Spleen (tissue), 11 donors: Measurements from ENCODE around the gene LCORL. TPM values are rescaled to one million over a fixed set of nuclear protein-coding genes. Genes with fewer than 3 reads are reported as not detected.

Source experiments
- DNase-seq: peaks from one replicate; pipeline ENCODE4 v3.0.0-alpha.2; 2020
- H3K27ac ChIP-seq, 8 donors: fragments of 200-600 bp; sonication (generic) in 7 of 8; 1 replicate in 4 of 8; 2 replicates in 4 of 8; pipeline versions ENCODE4 v1.5.0 to v1.8.0; 2016 to 2021; ENCODE audit warnings: inconsistent platforms in 4 of 8, mild to moderate bottlenecking in 4 of 8, moderate library complexity in 1 of 8
- H3K27me3 ChIP-seq, 7 donors: fragments of 200-600 bp; sonication (generic) in 6 of 7; replicated peaks in 1 of 7; 1 replicate in 4 of 7; 2 replicates in 3 of 7; pipeline versions ENCODE4 v1.5.0 to v1.8.0; 2016 to 2021; ENCODE audit warnings: inconsistent platforms in 3 of 7, mild to moderate bottlenecking in 1 of 7
- H3K36me3 ChIP-seq, 6 donors: fragments of 200-600 bp; sonication (generic) in 5 of 6; 1 replicate in 4 of 6; 2 replicates in 2 of 6; pipeline versions ENCODE4 v1.5.0 to v1.8.0; 2016 to 2021; ENCODE audit warnings: inconsistent platforms in 2 of 6
- H3K4me1 ChIP-seq, 6 donors: fragments of 200-600 bp; sonication (generic) in 5 of 6; 1 replicate in 3 of 6; 2 replicates in 3 of 6; pipeline versions ENCODE4 v1.5.0 to v1.8.0; 2016 to 2021; ENCODE audit warnings: inconsistent platforms in 3 of 6
- H3K4me3 ChIP-seq, 8 donors: fragments of 200-600 bp; sonication (generic) in 7 of 8; 1 replicate in 4 of 8; 2 replicates in 4 of 8; pipeline versions ENCODE4 v1.5.0 to v1.8.0; 2016 to 2021; ENCODE audit warnings: inconsistent platforms in 4 of 8, mild to moderate bottlenecking in 4 of 8, moderate library complexity in 2 of 8
- H3K9me3 ChIP-seq, 8 donors: fragments of 200-600 bp; sonication (generic) in 7 of 8; 1 replicate in 4 of 8; 2 replicates in 4 of 8; pipeline versions ENCODE4 v1.5.0 to v1.8.0; 2016 to 2021; ENCODE audit warnings: inconsistent platforms in 4 of 8
- POLR2A ChIP-seq, 3 donors: fragments of 450-650 bp; IDR thresholded peaks; one replicate each; pipeline ENCODE4 v1.5.1; 2017; ENCODE audit warnings: antibody characterized with exemption in 3 of 3, mild to moderate bottlenecking in 1 of 3
- POLR2AphosphoS5 ChIP-seq, 3 donors: sonication (generic); formaldehyde crosslinking; IDR thresholded peaks; one replicate each; pipeline ENCODE4 v1.5.1; 2017; ENCODE audit warnings: antibody characterized with exemption in 3 of 3
- WGBS, 5 donors: extraction: QIAGEN DNeasy Blood & Tissue Kit in 3 of 5; methylation state at CpG; one replicate each; pipeline versions ENCODE4 v1.1.5 to v1.1.7; 2013 to 2018; 5-methylcytosine and 5-hydroxymethylcytosine counted together
- intact Hi-C: fragments of 100-400 bp; cut with DNase I; formaldehyde crosslinking; loops from one replicate; pipeline ENCODE4 v1.15.0; 2023; ENCODE audit warnings: low total_unique reads
- polyA plus RNA-seq, 3 donors: library from polyadenylated mRNA; stranded (reverse); fragments of 200-250 nt; gene quantifications; one replicate each; pipeline ENCODE4 v1.2.1, GENCODE V29; 2013
- total RNA-seq, 7 donors: library from RNA; depleted of rRNA in 3 of 7; stranded (reverse); fragments of >200 nt in 3 of 7; fragmentation: NEBNext Ultra II Directional in 4 of 7; extraction: Animal tissue kit (Norgen Biotek cat#: 25700) in 4 of 7; gene quantifications; one replicate each; pipeline versions ENCODE4 v1.1.0 to v1.2.1, GENCODE V29; 2016 to 2021
- TF ChIP-seq, protein P1 (sequence below), 11 experiments: fragments of 200-600 bp in 7 of 11; fragments of 450-650 bp in 4 of 11; sonication (generic) in 4 of 11; IDR thresholded peaks in 8 of 11; conservative IDR thresholded peaks in 3 of 11; 1 replicate in 7 of 11; 2 replicates in 4 of 11; pipeline versions ENCODE4 v1.4.0 to v1.8.0; 2016 to 2021; ENCODE audit warnings: antibody characterized with exemption in 11 of 11, inconsistent platforms in 4 of 11, mild to moderate bottlenecking in 1 of 11
- donor health status: healthy with polysubstance abuse.
- donor health status: DM: no; HTN: no; CAD: no; lungs with moderate emphysema.
- donor health status: DM: no; HTN: no; CAD: no.
- donor health status: Bipolar disorder and iron deficiency.
- donor health status: healthy.
- donor health status: DM: no; HTN: no; CAD: no.
- donor health status: DM: yes; HTN: yes; CAD: no.

Gene LCORL
- total and polyA plus RNA-seq, 10 donors, result 1.8 to 48.7 (median 22.6) TPM

DNA sequence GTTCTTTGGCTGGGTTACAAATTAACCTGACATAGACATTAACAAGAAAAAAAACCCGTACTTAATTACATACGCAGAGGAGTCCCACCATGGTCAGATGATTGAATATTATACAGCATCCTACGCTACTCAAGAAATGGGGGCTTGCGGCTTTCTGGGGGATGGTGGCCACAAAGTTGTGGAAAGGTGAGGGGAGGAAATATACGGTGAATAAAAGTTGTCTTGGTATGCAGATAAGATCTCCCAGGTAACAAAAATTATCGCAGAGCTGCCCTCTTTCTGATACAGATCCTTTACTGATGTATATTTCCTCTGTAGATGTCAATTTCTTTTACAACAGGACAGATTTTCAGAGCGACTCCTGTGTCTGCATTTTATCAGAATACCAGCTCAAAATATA is 211.9 kb downstream of the LCORL start:
- TF ChIP-seq POLR2A (IDR thresholded peaks at IDR 0.05) (no peak), POLR2AphosphoS5 (IDR thresholded peaks at IDR 0.05) (no peak)
- TF ChIP-seq, protein P1, sequence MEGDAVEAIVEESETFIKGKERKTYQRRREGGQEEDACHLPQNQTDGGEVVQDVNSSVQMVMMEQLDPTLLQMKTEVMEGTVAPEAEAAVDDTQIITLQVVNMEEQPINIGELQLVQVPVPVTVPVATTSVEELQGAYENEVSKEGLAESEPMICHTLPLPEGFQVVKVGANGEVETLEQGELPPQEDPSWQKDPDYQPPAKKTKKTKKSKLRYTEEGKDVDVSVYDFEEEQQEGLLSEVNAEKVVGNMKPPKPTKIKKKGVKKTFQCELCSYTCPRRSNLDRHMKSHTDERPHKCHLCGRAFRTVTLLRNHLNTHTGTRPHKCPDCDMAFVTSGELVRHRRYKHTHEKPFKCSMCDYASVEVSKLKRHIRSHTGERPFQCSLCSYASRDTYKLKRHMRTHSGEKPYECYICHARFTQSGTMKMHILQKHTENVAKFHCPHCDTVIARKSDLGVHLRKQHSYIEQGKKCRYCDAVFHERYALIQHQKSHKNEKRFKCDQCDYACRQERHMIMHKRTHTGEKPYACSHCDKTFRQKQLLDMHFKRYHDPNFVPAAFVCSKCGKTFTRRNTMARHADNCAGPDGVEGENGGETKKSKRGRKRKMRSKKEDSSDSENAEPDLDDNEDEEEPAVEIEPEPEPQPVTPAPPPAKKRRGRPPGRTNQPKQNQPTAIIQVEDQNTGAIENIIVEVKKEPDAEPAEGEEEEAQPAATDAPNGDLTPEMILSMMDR (IDR thresholded peaks at IDR 0.05 in 8 of 11, conservative IDR thresholded peaks at IDR 0.05 in 3 of 11), result no peak
- intact Hi-C loops, result loop anchor here (10.0 kb wide), 1 partner anchor 215 kb away; the partner anchor contains the start of gene LCORL
- Histone ChIP-seq H3K27me3 (no peaks in the 10 kb centered on the region), H3K4me3 (peak overlapping the region; percentile 65 to 94 (median 78)), H3K27ac (peak overlapping the region; percentile 93 to 98 (median 95)), H3K4me1 (peaks cover 30 to 81% (median 51%) of the 10 kb centered on the region in 6 donors), H3K9me3 (no peaks in the 10 kb centered on the region), H3K36me3 (peaks cover 0 to 13% (median 3%) of the 10 kb centered on the region in 6 donors)
- WGBS, 5 donors, result 0 to 2% (median 1%) methylated on average over 7 of the region's 7 CpGs
- no peak for DNase-seq

DNA sequence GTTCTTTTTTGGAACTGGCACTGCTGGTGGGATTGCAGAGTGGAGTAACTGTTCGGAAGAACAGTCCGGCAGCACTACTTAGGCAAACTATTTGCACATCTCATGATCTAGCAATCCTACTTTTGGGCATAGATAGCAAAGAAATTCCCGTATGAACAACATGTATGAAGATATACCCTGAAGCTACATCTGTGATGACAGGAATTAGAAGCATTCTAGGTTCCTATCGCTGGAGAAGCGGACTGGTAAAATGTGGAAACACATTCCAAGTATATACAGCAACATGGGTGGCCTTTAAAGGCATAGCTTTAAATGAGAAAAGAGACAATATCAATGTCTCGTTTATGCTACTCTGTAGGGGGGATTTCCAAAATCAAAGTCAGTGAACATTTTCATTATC is 214.1 kb downstream of the LCORL start:
- H3K36me3 ChIP-seq, result peaks cover 3 to 35% (median 23%) of the 10 kb centered on the region in 6 donors
- intact Hi-C loops, result no loop called here
- peaks cover 30 to 75% (median 51%) of the 10 kb centered on the region in 6 donors for H3K4me1 ChIP-seq
- 66 to 79% (median 75%) methylated on average over 6 of the region's 6 CpGs for WGBS, 5 donors
- no peak for DNase-seq
- no peak for TF ChIP-seq POLR2A (IDR thresholded peaks at IDR 0.05)
- no peak for TF ChIP-seq POLR2AphosphoS5 (IDR thresholded peaks at IDR 0.05)
- TF ChIP-seq, protein P1 (IDR thresholded peaks at IDR 0.05 in 8 of 11, conservative IDR thresholded peaks at IDR 0.05 in 3 of 11), result no peak
- peak overlapping the region in 2 of 8 donors; percentile 16 to 94 for H3K4me3 ChIP-seq
- H3K27ac ChIP-seq, result no peak overlapping the region
- no peaks in the 10 kb centered on the region for H3K27me3 ChIP-seq
- H3K9me3 ChIP-seq, result no peaks in the 10 kb centered on the region

DNA sequence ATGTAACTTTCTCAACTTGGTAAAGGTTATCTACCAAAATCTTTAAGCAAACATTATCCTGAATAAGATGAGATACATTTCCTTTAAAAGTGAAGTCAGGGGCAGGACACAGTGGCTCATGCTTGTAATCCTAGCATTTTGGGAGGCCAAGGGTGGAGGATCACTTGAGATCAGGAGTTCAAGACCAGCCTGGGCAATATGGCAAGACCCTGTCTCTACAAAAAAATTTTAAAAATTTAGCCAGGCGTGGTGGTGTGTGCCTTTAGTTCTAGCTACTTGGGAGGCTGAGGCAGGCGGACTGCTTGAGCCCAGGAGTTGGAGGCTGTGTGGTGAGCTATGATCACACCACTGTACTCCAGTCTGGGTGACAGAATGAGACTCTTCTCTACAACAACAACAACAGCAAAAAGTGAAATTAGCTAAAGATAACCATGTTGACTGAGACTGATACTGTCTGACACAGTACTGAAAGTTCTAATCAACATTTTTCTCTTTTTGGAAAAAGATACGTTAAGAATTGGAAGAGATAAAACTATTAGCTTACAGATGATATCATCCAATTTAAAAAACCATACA is 215.9 kb downstream of the LCORL start:
- 75 to 94% (median 84%) methylated on average over 3 of the region's 3 CpGs for WGBS, 5 donors
- peaks cover 30 to 64% (median 42%) of the 10 kb centered on the region in 6 donors for H3K4me1 ChIP-seq
- no peaks in the 10 kb centered on the region for H3K9me3 ChIP-seq
- H3K27ac ChIP-seq, result no peak overlapping the region
- intact Hi-C loops, result no loop called here
- no peak overlapping the region for H3K4me3 ChIP-seq
- TF ChIP-seq POLR2AphosphoS5 (IDR thresholded peaks at IDR 0.05), result no peak
- no peak for TF ChIP-seq POLR2A (IDR thresholded peaks at IDR 0.05)
- TF ChIP-seq, protein P1 (IDR thresholded peaks at IDR 0.05 in 8 of 11, conservative IDR thresholded peaks at IDR 0.05 in 3 of 11), result no peak
- no peaks in the 10 kb centered on the region for H3K27me3 ChIP-seq
- peaks cover 3 to 52% (median 26%) of the 10 kb centered on the region in 6 donors for H3K36me3 ChIP-seq
- DNase-seq, result no peak

DNA sequence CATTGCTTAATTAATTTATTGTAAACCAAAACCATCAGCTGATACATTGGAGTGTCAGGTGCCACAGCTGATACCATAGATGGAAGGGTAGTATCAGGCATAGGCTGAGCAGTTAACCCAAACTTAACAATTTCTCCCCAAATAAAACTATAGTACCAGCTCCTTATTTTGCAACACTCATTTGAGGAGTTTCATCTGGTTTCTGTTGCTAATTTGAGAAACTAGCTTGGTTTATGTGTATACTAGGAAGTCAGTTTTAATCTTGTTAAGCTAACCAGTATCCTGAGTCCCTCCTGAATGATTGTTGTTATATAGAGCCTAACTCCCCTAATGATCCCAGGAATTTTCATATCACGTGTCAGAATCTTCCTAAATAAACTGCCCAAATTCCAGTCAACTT is 223.7 kb downstream of the LCORL start:
- no peaks in the 10 kb centered on the region for H3K27me3 ChIP-seq
- H3K27ac ChIP-seq, result no peak overlapping the region
- no peaks in the 10 kb centered on the region for H3K9me3 ChIP-seq
- TF ChIP-seq, protein P1 (IDR thresholded peaks at IDR 0.05 in 8 of 11, conservative IDR thresholded peaks at IDR 0.05 in 3 of 11), result no peak
- TF ChIP-seq POLR2AphosphoS5 (IDR thresholded peaks at IDR 0.05) (no peak), POLR2A (IDR thresholded peaks at IDR 0.05) (no peak)
- 92 to 96% (median 95%) methylated on average over 1 of the region's 1 CpG for WGBS, 5 donors
- intact Hi-C loops, result no loop called here
- H3K36me3 ChIP-seq, result peaks cover 0 to 69% (median 9%) of the 10 kb centered on the region in 6 donors
- H3K4me1 ChIP-seq, result peaks cover 0 to 5% (median 0%) of the 10 kb centered on the region in 6 donors
- no peak for DNase-seq
- H3K4me3 ChIP-seq, result no peak overlapping the region
